Neural progenitor cell (in vitro differentiated cells): Measurements from ENCODE around the gene HBG2. TPM values are rescaled to one million over a fixed set of nuclear protein-coding genes. Genes with fewer than 3 reads are reported as not detected.
A peak's percentile ranks its signal among the peaks of the same experiment; 100 is the strongest.
"Not testable (repeated sequence)": the region's sequence is repeated elsewhere in the genome, so short reads cannot be mapped to it uniquely, and the experiment has no call there.

Experiments used
- DNase-seq: peaks from one replicate; pipeline ENCODE4 v3.0.0-alpha.2; 2016; ENCODE audit warnings: low spot score
- H2AFZ ChIP-seq: fragments of 200-600 bp; sonication (generic); replicated peaks from 2 replicates; pipeline ENCODE4 v1.6.1; 2016; ENCODE audit warnings: antibody characterized with exemption
- H3F3A ChIP-seq: fragments of 200-600 bp; sonication (generic); 2 replicates; pipeline ENCODE4 v1.6.1; 2016; ENCODE audit warnings: antibody characterized with exemption, low read depth
- H3K27ac ChIP-seq: fragments of 200-600 bp; sonication (generic); 2 replicates; pipeline ENCODE4 v1.5.1; 2016; ENCODE audit warnings: mild to moderate bottlenecking
- H3K27me3 ChIP-seq: fragments of 200-600 bp; sonication (generic); 2 replicates; pipeline ENCODE4 v1.6.1; 2016; ENCODE audit warnings: mild to moderate bottlenecking, moderate library complexity
- H3K36me3 ChIP-seq: fragments of 200-600 bp; sonication (generic); 2 replicates; pipeline ENCODE4 v1.5.1; 2016
- H3K4me1 ChIP-seq: fragments of 200-600 bp; sonication (generic); 2 replicates; pipeline ENCODE4 v1.6.1; 2016; ENCODE audit warnings: mixed run types
- H3K4me2 ChIP-seq: fragments of 200-600 bp; sonication (generic); 2 replicates; pipeline ENCODE4 v1.6.1; 2016
- H3K4me3 ChIP-seq: fragments of 200-600 bp; sonication (generic); 2 replicates; pipeline ENCODE4 v1.5.1; 2016
- H3K79me2 ChIP-seq: fragments of 200-600 bp; sonication (generic); 2 replicates; pipeline ENCODE4 v1.6.1; 2016; ENCODE audit warnings: low read depth
- H3K9ac ChIP-seq: fragments of 200-600 bp; sonication (generic); 2 replicates; pipeline ENCODE4 v1.6.1; 2016
- H3K9me3 ChIP-seq: fragments of 200-600 bp; sonication (generic); 2 replicates; pipeline ENCODE4 v1.5.1; 2016; ENCODE audit warnings: low read depth
- H4K20me1 ChIP-seq: fragments of 200-600 bp; sonication (generic); 2 replicates; pipeline ENCODE4 v1.6.1; 2016; ENCODE audit warnings: low read depth
- H3K27ac Mint-ChIP-seq: 3 replicates; pipeline ENCODE4 v1.8.0; 2021; ENCODE audit warnings: mixed read lengths
- H3K27me3 Mint-ChIP-seq: 2 replicates; pipeline ENCODE4 v1.8.0; 2022; ENCODE audit warnings: low read depth, mild to moderate bottlenecking, inconsistent platforms, moderate library complexity, mixed read lengths; ENCODE audit not compliant: insufficient read depth
- H3K36me3 Mint-ChIP-seq: 3 replicates; pipeline ENCODE4 v1.8.0; 2021; ENCODE audit warnings: mixed read lengths
- H3K4me1 Mint-ChIP-seq: 3 replicates; pipeline ENCODE4 v1.8.0; 2021; ENCODE audit warnings: mixed read lengths
- H3K4me3 Mint-ChIP-seq: 3 replicates; pipeline ENCODE4 v1.8.0; 2021; ENCODE audit warnings: mild to moderate bottlenecking, moderate library complexity, mixed read lengths
- H3K9me3 Mint-ChIP-seq: 3 replicates; pipeline ENCODE4 v1.8.0; 2020; ENCODE audit warnings: mixed read lengths
- CTCF ChIP-seq: fragments of 200-600 bp; sonication (generic); IDR thresholded peaks from 2 replicates; pipeline ENCODE4 v1.5.1; 2017; ENCODE audit warnings: antibody characterized with exemption, mild to moderate bottlenecking
- EZH2 ChIP-seq: fragments of 200-600 bp; sonication (generic); IDR thresholded peaks from 2 replicates; pipeline ENCODE4 v1.6.1; 2017; ENCODE audit warnings: antibody characterized with exemption, mild to moderate bottlenecking, moderate library complexity
- EZH2phosphoT487 ChIP-seq: fragments of 200-600 bp; sonication (generic); IDR thresholded peaks from 2 replicates; pipeline ENCODE4 v1.6.1; 2017; ENCODE audit warnings: antibody characterized with exemption
- total RNA-seq: library from RNA; depleted of rRNA; stranded (reverse); fragments of >200 nt; gene quantifications from 2 replicates; pipeline ENCODE4 v1.2.3, GENCODE V29; 2015; ENCODE audit warnings: low replicate concordance

The HBG2 gene
- total RNA-seq, 1 donor from 2014 or later, result not detected

GRCh38 chr11:5258543-5259262 lies 4.1 kb upstream of the HBG2 start:
- Histone ChIP-seq H3K27ac (no peak overlapping the region), H3K9ac (no peak overlapping the region), H3K4me2 (no peak overlapping the region), H3K9me3 (no peaks in the 10 kb centered on the region), H3K27me3 (no peaks in the 10 kb centered on the region), H3K79me2 (no peaks in the 10 kb centered on the region), H3F3A (no peaks in the 10 kb centered on the region), H3K36me3 (no peaks in the 10 kb centered on the region), H2AFZ (peak overlapping the region; percentile 26), H3K4me3 (no peak overlapping the region), H4K20me1 (no peaks in the 10 kb centered on the region), H3K4me1 (peaks cover 4% of the 10 kb centered on the region)
- no peak overlapping the region for H3K27ac Mint-ChIP-seq
- peaks cover 17% of the 10 kb centered on the region for H3K4me1 Mint-ChIP-seq
- no peak overlapping the region for H3K4me3 Mint-ChIP-seq
- H3K27me3 Mint-ChIP-seq, result no peaks in the 10 kb centered on the region
- TF ChIP-seq CTCF, result no peak
- no peaks in the 10 kb centered on the region for H3K36me3 Mint-ChIP-seq
- DNase-seq, result no peak
- no peaks in the 10 kb centered on the region for H3K9me3 Mint-ChIP-seq

GRCh38 chr11:5257296-5257695 lies 2.7 kb upstream of the HBG2 start:
- peaks cover 17% of the 10 kb centered on the region for H3K4me1 Mint-ChIP-seq
- H3K27me3 Mint-ChIP-seq, result no peaks in the 10 kb centered on the region
- Histone ChIP-seq H3K4me3 (no peak overlapping the region), H2AFZ (no peak overlapping the region), H3K36me3 (no peaks in the 10 kb centered on the region), H3K79me2 (no peaks in the 10 kb centered on the region), H3K9ac (no peak overlapping the region), H3K4me1 (peaks cover 4% of the 10 kb centered on the region), H3K27ac (no peak overlapping the region), H3F3A (no peaks in the 10 kb centered on the region), H3K9me3 (no peaks in the 10 kb centered on the region), H4K20me1 (no peaks in the 10 kb centered on the region), H3K4me2 (no peak overlapping the region), H3K27me3 (no peaks in the 10 kb centered on the region)
- peak; percentile 35 for DNase-seq
- no peak for TF ChIP-seq EZH2
- no peak for TF ChIP-seq EZH2phosphoT487
- TF ChIP-seq CTCF, result no peak
- H3K9me3 Mint-ChIP-seq, result no peaks in the 10 kb centered on the region
- H3K36me3 Mint-ChIP-seq, result no peaks in the 10 kb centered on the region
- no peak overlapping the region for H3K4me3 Mint-ChIP-seq
- no peak overlapping the region for H3K27ac Mint-ChIP-seq

GRCh38 chr11:5254023-5254422 lies 558 bp downstream of the HBG2 start:
- H3K27me3 Mint-ChIP-seq, H3K36me3 Mint-ChIP-seq, H3K4me3 Mint-ChIP-seq, H3K27ac ChIP-seq, H3K4me2 ChIP-seq, H3K36me3 ChIP-seq, H4K20me1 ChIP-seq, H3K4me3 ChIP-seq, H3K9me3 ChIP-seq, H2AFZ ChIP-seq, H3K9ac ChIP-seq, H3K27me3 ChIP-seq, H3F3A ChIP-seq, H3K9me3 Mint-ChIP-seq, H3K79me2 ChIP-seq, DNase-seq, H3K4me1 ChIP-seq, H3K27ac Mint-ChIP-seq: not testable (repeated sequence)
- H3K4me1 Mint-ChIP-seq, result peaks cover 17% of the 10 kb centered on the region

- H3K36me3 ChIP-seq, H3K4me3 ChIP-seq, H3K4me3 Mint-ChIP-seq, H4K20me1 ChIP-seq, H3K27me3 ChIP-seq, H3F3A ChIP-seq, H3K4me1 ChIP-seq, H3K27me3 Mint-ChIP-seq, DNase-seq, H2AFZ ChIP-seq, H3K9ac ChIP-seq, H3K27ac Mint-ChIP-seq, H3K9me3 Mint-ChIP-seq, H3K9me3 ChIP-seq, H3K36me3 Mint-ChIP-seq, H3K79me2 ChIP-seq, H3K4me2 ChIP-seq, H3K27ac ChIP-seq: not testable (repeated sequence)
- peaks cover 13% of the 10 kb centered on the region for H3K4me1 Mint-ChIP-seq
Measured at GRCh38 chr11:5253440-5253839, 1.1 kb downstream of the HBG2 start.
